Panc1 (cell line): Measurements from ENCODE around the gene VAMP8. TPM values are rescaled to one million over a fixed set of nuclear protein-coding genes. Genes with fewer than 3 reads are reported as not detected.

Experiments used
- ATAC-seq: fragments of 200-7000 bp; cut with Tn5 transposase; 2 replicates; pipeline ENCODE4 v1.9.1; 2020; ENCODE audit warnings: mild to moderate bottlenecking, moderate library complexity
- BruUV-seq: library from RNA; stranded (reverse); fragments of 400-500 nt; replicated peaks from 2 replicates; lab custom pipeline; 2021; lab: Mats Ljungman, UMichigan
- CTCF ChIA-PET: fragments of 300-600 bp; sonication (Branson Sonifier 250); formaldehyde crosslinking; loops from one replicate; lab custom pipeline; 2022; ENCODE audit warnings: antibody characterized with exemption; lab: Charles Lee
- POLR2A ChIA-PET: fragments of 300-600 bp; sonication (Branson Sonifier 250); formaldehyde crosslinking; loops from one replicate; lab custom pipeline; 2022; ENCODE audit warnings: antibody characterized with exemption; lab: Charles Lee
- DNase-seq: peaks from one replicate; pipeline ENCODE4 v3.0.0-alpha.2; 2010; ENCODE audit warnings: low read depth, low spot score
- H3K27ac ChIP-seq: 2 replicates; pipeline ENCODE4 v1.5.1; 2011; ENCODE audit warnings: mild to moderate bottlenecking, low read length, inconsistent platforms
- H3K27me3 ChIP-seq: fragments of 200-500 bp; sonication (Bioruptor generic); 2 replicates; pipeline ENCODE4 v1.6.0; 2014; ENCODE audit warnings: low read length, inconsistent platforms; ENCODE audit not compliant: control insufficient read depth, insufficient read depth
- H3K36me3 ChIP-seq: fragments of 200-500 bp; sonication (Bioruptor generic); 2 replicates; pipeline ENCODE4 v1.5.1; 2014; ENCODE audit warnings: inconsistent platforms, mild to moderate bottlenecking, low read length, moderate library complexity; ENCODE audit not compliant: control insufficient read depth, insufficient read depth
- H3K4me1 ChIP-seq: 2 replicates; pipeline ENCODE4 v1.5.1; 2011; ENCODE audit warnings: inconsistent platforms, mild to moderate bottlenecking, low read length, moderate library complexity; ENCODE audit not compliant: control insufficient read depth, insufficient read depth
- H3K4me3 ChIP-seq, 2 experiments: 2 replicates each; pipeline ENCODE4 v1.5.1; 2011 to 2012; ENCODE audit warnings: low read depth in 2 of 2, low read length in 2 of 2, mild to moderate bottlenecking in 2 of 2, inconsistent platforms in 1 of 2, moderate library complexity in 1 of 2
- H3K9me3 ChIP-seq: fragments of 200-500 bp; sonication (Bioruptor generic); 2 replicates; pipeline ENCODE4 v1.5.1; 2014; ENCODE audit warnings: low read depth, mild to moderate bottlenecking, inconsistent platforms, low read length, moderate library complexity; ENCODE audit not compliant: control insufficient read depth, insufficient read depth
- POLR2AphosphoS5 ChIP-seq: IDR thresholded peaks from 2 replicates; pipeline ENCODE4 v1.6.1; 2012; ENCODE audit warnings: mild to moderate bottlenecking, low read depth, low read length, moderate library complexity
- SIN3A ChIP-seq: IDR thresholded peaks from 2 replicates; pipeline ENCODE4 v1.6.1; 2012; ENCODE audit warnings: low read depth, mild to moderate bottlenecking, low read length, moderate library complexity, borderline replicate concordance; ENCODE audit not compliant: insufficient read depth
- TCF7L2 ChIP-seq: IDR thresholded peaks from 2 replicates; pipeline ENCODE4 v1.6.1; 2011; ENCODE audit warnings: mild to moderate bottlenecking, low read depth, low read length, inconsistent platforms
- in situ Hi-C: cut with HindIII; loops from 2 replicates; pipeline ENCODE4 v1.10.0; 2016; ENCODE audit warnings: low sequenced_read_pairs, low pct_unique_long_range_greater_than_20kb
- intact Hi-C: fragments of 100-400 bp; cut with micrococcal nuclease; formaldehyde crosslinking; loops from one replicate; pipeline ENCODE4 v1.10.0; 2022; ENCODE audit not compliant: unreplicated experiment
- total RNA-seq: library from RNA; stranded (reverse); gene quantifications from one replicate; pipeline ENCODE4 v1.2.1, GENCODE V29; 2021; ENCODE audit not compliant: unreplicated experiment
- TF ChIP-seq, protein P1 (sequence below), 2 experiments: IDR thresholded peaks; 2 replicates each; pipeline ENCODE4 v1.6.1; 2011 to 2012; ENCODE audit warnings: low read depth in 2 of 2, control low read depth in 1 of 2, low read length in 1 of 2, mild to moderate bottlenecking in 1 of 2, moderate library complexity in 1 of 2; ENCODE audit not compliant: insufficient read depth in 1 of 2
- TF ChIP-seq, protein P2 (sequence below): fragments of 450-650 bp; IDR thresholded peaks from 2 replicates; pipeline ENCODE4 v1.5.1; 2017; ENCODE audit warnings: mild to moderate bottlenecking

The VAMP8 gene
- total RNA-seq, 1 experiment from 2014 or later: 93.2 TPM

DNA sequence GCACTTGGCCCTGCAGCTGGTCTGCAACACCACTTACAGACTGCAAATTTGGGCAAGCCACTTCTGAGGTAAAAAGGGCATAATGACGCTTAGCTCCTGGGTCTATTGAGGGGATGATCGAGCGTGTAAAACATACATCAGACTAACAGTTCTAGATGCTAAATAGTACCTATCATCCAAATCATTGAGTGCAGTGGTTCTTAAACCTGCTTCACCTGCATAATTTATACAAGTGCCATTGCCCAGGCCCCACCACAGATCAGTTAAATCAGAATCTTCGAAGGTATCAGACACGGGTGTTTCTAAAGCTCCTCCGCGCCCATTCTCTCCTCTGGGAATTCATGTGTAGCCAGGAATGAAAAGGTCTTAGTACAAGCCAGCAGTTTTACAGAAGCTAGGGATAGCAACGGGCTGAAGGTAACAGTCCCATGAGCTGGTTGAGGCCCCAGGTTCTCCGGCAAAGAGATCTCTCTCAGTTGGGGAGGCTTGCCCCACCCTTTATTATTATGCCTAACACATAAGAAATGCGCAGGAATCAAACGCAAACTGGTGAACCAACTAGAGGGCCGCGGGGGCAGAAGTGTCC lies 17.4 kb downstream of the VAMP8 start:
- TF ChIP-seq TCF7L2: no peak
- TF ChIP-seq, protein P1, sequence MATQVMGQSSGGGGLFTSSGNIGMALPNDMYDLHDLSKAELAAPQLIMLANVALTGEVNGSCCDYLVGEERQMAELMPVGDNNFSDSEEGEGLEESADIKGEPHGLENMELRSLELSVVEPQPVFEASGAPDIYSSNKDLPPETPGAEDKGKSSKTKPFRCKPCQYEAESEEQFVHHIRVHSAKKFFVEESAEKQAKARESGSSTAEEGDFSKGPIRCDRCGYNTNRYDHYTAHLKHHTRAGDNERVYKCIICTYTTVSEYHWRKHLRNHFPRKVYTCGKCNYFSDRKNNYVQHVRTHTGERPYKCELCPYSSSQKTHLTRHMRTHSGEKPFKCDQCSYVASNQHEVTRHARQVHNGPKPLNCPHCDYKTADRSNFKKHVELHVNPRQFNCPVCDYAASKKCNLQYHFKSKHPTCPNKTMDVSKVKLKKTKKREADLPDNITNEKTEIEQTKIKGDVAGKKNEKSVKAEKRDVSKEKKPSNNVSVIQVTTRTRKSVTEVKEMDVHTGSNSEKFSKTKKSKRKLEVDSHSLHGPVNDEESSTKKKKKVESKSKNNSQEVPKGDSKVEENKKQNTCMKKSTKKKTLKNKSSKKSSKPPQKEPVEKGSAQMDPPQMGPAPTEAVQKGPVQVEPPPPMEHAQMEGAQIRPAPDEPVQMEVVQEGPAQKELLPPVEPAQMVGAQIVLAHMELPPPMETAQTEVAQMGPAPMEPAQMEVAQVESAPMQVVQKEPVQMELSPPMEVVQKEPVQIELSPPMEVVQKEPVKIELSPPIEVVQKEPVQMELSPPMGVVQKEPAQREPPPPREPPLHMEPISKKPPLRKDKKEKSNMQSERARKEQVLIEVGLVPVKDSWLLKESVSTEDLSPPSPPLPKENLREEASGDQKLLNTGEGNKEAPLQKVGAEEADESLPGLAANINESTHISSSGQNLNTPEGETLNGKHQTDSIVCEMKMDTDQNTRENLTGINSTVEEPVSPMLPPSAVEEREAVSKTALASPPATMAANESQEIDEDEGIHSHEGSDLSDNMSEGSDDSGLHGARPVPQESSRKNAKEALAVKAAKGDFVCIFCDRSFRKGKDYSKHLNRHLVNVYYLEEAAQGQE (IDR thresholded peaks at IDR 0.05; ENCODE audit: insufficient read depth in 1 of 2, low read depth in 2 of 2, low read length in 1 of 2): no peak
- TF ChIP-seq, protein P2, sequence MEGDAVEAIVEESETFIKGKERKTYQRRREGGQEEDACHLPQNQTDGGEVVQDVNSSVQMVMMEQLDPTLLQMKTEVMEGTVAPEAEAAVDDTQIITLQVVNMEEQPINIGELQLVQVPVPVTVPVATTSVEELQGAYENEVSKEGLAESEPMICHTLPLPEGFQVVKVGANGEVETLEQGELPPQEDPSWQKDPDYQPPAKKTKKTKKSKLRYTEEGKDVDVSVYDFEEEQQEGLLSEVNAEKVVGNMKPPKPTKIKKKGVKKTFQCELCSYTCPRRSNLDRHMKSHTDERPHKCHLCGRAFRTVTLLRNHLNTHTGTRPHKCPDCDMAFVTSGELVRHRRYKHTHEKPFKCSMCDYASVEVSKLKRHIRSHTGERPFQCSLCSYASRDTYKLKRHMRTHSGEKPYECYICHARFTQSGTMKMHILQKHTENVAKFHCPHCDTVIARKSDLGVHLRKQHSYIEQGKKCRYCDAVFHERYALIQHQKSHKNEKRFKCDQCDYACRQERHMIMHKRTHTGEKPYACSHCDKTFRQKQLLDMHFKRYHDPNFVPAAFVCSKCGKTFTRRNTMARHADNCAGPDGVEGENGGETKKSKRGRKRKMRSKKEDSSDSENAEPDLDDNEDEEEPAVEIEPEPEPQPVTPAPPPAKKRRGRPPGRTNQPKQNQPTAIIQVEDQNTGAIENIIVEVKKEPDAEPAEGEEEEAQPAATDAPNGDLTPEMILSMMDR: no peak
- no peak for TF ChIP-seq SIN3A
- no peak for TF ChIP-seq POLR2AphosphoS5
- TSS peak; percentile 89 for BruUV-seq
- no peaks in the 10 kb centered on the region for H3K9me3 ChIP-seq
- DNase-seq (no peak), ATAC-seq (no peak; the same call in 1 of the 2 replicates)
- ChIA-PET CTCF (no interaction called here), POLR2A (interaction anchor here (0.5 to 1.2 kb wide), 6 partner anchors 8 to 228 kb away, joined by 3 to 14 read pairs (median 4); no protein-coding TSS in a partner anchor)
- H3K27me3 ChIP-seq: no peaks in the 10 kb centered on the region
- peaks cover 2% of the 10 kb centered on the region; the same call in 1 of the 2 replicates for H3K36me3 ChIP-seq
- H3K4me1 ChIP-seq: peaks cover 24% of the 10 kb centered on the region
- in situ Hi-C loops: no loop called here
- intact Hi-C loops: no loop called here
- peak overlapping the region; percentile 91 to 99 for H3K4me3 ChIP-seq
- peak overlapping the region; percentile 96 for H3K27ac ChIP-seq

DNA sequence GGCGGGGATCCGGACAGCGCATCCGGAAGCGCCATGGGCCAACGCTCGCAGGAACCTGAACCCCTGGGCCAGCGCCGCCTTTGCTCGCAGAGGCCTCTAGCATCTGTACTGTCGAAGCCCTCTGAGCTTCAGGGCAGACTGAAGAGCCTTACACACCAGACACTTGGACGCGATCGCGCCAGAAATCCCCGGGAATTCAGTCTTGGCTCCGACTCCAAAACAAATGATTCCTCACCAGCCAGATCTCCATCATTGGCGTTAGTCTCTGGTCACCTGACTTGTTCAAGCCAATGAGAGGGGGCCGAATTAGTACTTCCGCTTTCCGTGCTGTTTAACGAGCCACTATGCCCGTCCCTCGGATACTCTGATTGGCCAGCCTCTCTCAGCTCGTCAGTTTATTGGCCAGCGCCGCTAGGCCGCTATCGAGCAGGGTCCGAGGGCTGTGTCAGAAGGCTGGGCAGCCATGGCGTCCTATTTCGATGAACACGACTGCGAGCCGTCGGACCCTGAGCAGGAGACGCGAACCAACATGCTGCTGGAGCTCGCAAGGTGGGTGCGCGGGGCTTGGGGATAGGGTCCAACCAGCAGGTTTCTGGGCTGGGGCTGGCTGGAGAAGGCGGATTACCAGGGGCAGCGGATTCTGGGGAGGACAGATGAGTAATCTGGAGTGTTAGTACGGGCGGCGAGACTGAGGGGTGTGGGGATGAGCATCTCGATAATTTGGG lies 18.1 kb downstream of the VAMP8 start, which contains the start of gene RNF181:
Gene RNF181, plus strand, starts transcription at position 445 of the 725 bp plus-strand sequence. Its CDS starts 19 bp downstream, at position 464.
- DNase-seq (peak; percentile 95), ATAC-seq (peak; percentile 98)
- Histone ChIP-seq H3K36me3 (peaks cover 2% of the 10 kb centered on the region; the same call in 1 of the 2 replicates), H3K9me3 (no peaks in the 10 kb centered on the region), H3K4me1 (peaks cover 31% of the 10 kb centered on the region), H3K27me3 (no peaks in the 10 kb centered on the region), H3K4me3 (peak within 1 kb of the TSS; percentile 91 to 99), H3K27ac (peak within 1 kb of the TSS; percentile 96)
- BruUV-seq: no TSS peak
- intact Hi-C loops (no loop called here), in situ Hi-C loops (no loop called here)
- TF ChIP-seq, protein P1 (IDR thresholded peaks at IDR 0.05; ENCODE audit: insufficient read depth in 1 of 2, low read depth in 2 of 2, low read length in 1 of 2): no peak
- TF ChIP-seq, protein P2: no peak
- TF ChIP-seq TCF7L2: no peak
- TF ChIP-seq SIN3A: no peak; the same call in 1 of the 2 replicates
- TF ChIP-seq POLR2AphosphoS5: peak; percentile 92
- ChIA-PET CTCF (no interaction called here), POLR2A (interaction anchor here (0.5 to 1.2 kb wide), 5 partner anchors 8 to 229 kb away, joined by 3 to 14 read pairs (median 4); no protein-coding TSS in a partner anchor)
